Spleen (tissue), 11 donors: ENCODE data around the gene TNRC6A. TPM values are rescaled to one million over a fixed set of nuclear protein-coding genes. Genes with fewer than 3 reads are reported as not detected.

ENCODE experiments used
- DNase-seq: peaks from one replicate; pipeline ENCODE4 v3.0.0-alpha.2; 2020
- H3K27ac ChIP-seq, 8 donors: fragments of 200-600 bp; sonication (generic) in 7 of 8; 1 replicate in 4 of 8; 2 replicates in 4 of 8; pipeline versions ENCODE4 v1.5.0 to v1.8.0; 2016 to 2021; ENCODE audit warnings: inconsistent platforms in 4 of 8, mild to moderate bottlenecking in 4 of 8, moderate library complexity in 1 of 8
- H3K27me3 ChIP-seq, 7 donors: fragments of 200-600 bp; sonication (generic) in 6 of 7; replicated peaks in 1 of 7; 1 replicate in 4 of 7; 2 replicates in 3 of 7; pipeline versions ENCODE4 v1.5.0 to v1.8.0; 2016 to 2021; ENCODE audit warnings: inconsistent platforms in 3 of 7, mild to moderate bottlenecking in 1 of 7
- H3K36me3 ChIP-seq, 6 donors: fragments of 200-600 bp; sonication (generic) in 5 of 6; 1 replicate in 4 of 6; 2 replicates in 2 of 6; pipeline versions ENCODE4 v1.5.0 to v1.8.0; 2016 to 2021; ENCODE audit warnings: inconsistent platforms in 2 of 6
- H3K4me1 ChIP-seq, 6 donors: fragments of 200-600 bp; sonication (generic) in 5 of 6; 1 replicate in 3 of 6; 2 replicates in 3 of 6; pipeline versions ENCODE4 v1.5.0 to v1.8.0; 2016 to 2021; ENCODE audit warnings: inconsistent platforms in 3 of 6
- H3K4me3 ChIP-seq, 8 donors: fragments of 200-600 bp; sonication (generic) in 7 of 8; 1 replicate in 4 of 8; 2 replicates in 4 of 8; pipeline versions ENCODE4 v1.5.0 to v1.8.0; 2016 to 2021; ENCODE audit warnings: inconsistent platforms in 4 of 8, mild to moderate bottlenecking in 4 of 8, moderate library complexity in 2 of 8
- H3K9me3 ChIP-seq, 8 donors: fragments of 200-600 bp; sonication (generic) in 7 of 8; 1 replicate in 4 of 8; 2 replicates in 4 of 8; pipeline versions ENCODE4 v1.5.0 to v1.8.0; 2016 to 2021; ENCODE audit warnings: inconsistent platforms in 4 of 8
- CTCF ChIP-seq, 11 experiments: fragments of 200-600 bp in 7 of 11; fragments of 450-650 bp in 4 of 11; sonication (generic) in 4 of 11; IDR thresholded peaks in 8 of 11; conservative IDR thresholded peaks in 3 of 11; 1 replicate in 7 of 11; 2 replicates in 4 of 11; pipeline versions ENCODE4 v1.4.0 to v1.8.0; 2016 to 2021; ENCODE audit warnings: antibody characterized with exemption in 11 of 11, inconsistent platforms in 4 of 11, mild to moderate bottlenecking in 1 of 11
- POLR2A ChIP-seq, 3 donors: fragments of 450-650 bp; IDR thresholded peaks; one replicate each; pipeline ENCODE4 v1.5.1; 2017; ENCODE audit warnings: antibody characterized with exemption in 3 of 3, mild to moderate bottlenecking in 1 of 3
- POLR2AphosphoS5 ChIP-seq, 3 donors: sonication (generic); formaldehyde crosslinking; IDR thresholded peaks; one replicate each; pipeline ENCODE4 v1.5.1; 2017; ENCODE audit warnings: antibody characterized with exemption in 3 of 3
- WGBS, 5 donors: extraction: QIAGEN DNeasy Blood & Tissue Kit in 3 of 5; methylation state at CpG; one replicate each; pipeline versions ENCODE4 v1.1.5 to v1.1.7; 2013 to 2018; 5-methylcytosine and 5-hydroxymethylcytosine counted together
- intact Hi-C: fragments of 100-400 bp; cut with DNase I; formaldehyde crosslinking; loops from one replicate; pipeline ENCODE4 v1.15.0; 2023; ENCODE audit warnings: low total_unique reads
- polyA plus RNA-seq, 3 donors: library from polyadenylated mRNA; stranded (reverse); fragments of 200-250 nt; gene quantifications; one replicate each; pipeline ENCODE4 v1.2.1, GENCODE V29; 2013
- total RNA-seq, 7 donors: library from RNA; depleted of rRNA in 3 of 7; stranded (reverse); fragments of >200 nt in 3 of 7; fragmentation: NEBNext Ultra II Directional in 4 of 7; extraction: Animal tissue kit (Norgen Biotek cat#: 25700) in 4 of 7; gene quantifications; one replicate each; pipeline versions ENCODE4 v1.1.0 to v1.2.1, GENCODE V29; 2016 to 2021
- donor health status: healthy with polysubstance abuse.
- donor health status: DM: no; HTN: no; CAD: no; lungs with moderate emphysema.
- donor health status: DM: no; HTN: no; CAD: no.
- donor health status: Bipolar disorder and iron deficiency.
- donor health status: healthy.
- donor health status: DM: no; HTN: no; CAD: no.
- donor health status: DM: yes; HTN: yes; CAD: no.

The TNRC6A gene
- total and polyA plus RNA-seq, 10 donors: 6.5 to 67.8 (median 57.3) TPM

GRCh38 chr16:24713379-24713778 is 16.1 kb upstream of the TNRC6A start:
- no peaks in the 10 kb centered on the region for H3K36me3 ChIP-seq
- TF ChIP-seq POLR2A (IDR thresholded peaks at IDR 0.05): no peak
- no peak for TF ChIP-seq POLR2AphosphoS5 (IDR thresholded peaks at IDR 0.05)
- no peak for TF ChIP-seq CTCF (IDR thresholded peaks at IDR 0.05 in 8 of 11, conservative IDR thresholded peaks at IDR 0.05 in 3 of 11)

GRCh38 chr16:24717411-24717810 is 12.0 kb upstream of the TNRC6A start:
- Histone ChIP-seq H3K4me3 (no peak overlapping the region), H3K27ac (no peak overlapping the region), H3K27me3 (peaks cover 0 to 9% (median 0%) of the 10 kb centered on the region in 7 donors), H3K36me3 (no peaks in the 10 kb centered on the region), H3K9me3 (peaks cover 0 to 17% (median 15%) of the 10 kb centered on the region in 8 donors), H3K4me1 (no peaks in the 10 kb centered on the region)
- WGBS, 5 donors: 84 to 93% (median 89%) methylated on average over 6 of the region's 6 CpGs
- DNase-seq: no peak
- intact Hi-C loops: no loop called here
- no peak for TF ChIP-seq POLR2A (IDR thresholded peaks at IDR 0.05)
- TF ChIP-seq CTCF (IDR thresholded peaks at IDR 0.05 in 8 of 11, conservative IDR thresholded peaks at IDR 0.05 in 3 of 11): no peak
- no peak for TF ChIP-seq POLR2AphosphoS5 (IDR thresholded peaks at IDR 0.05)

More at GRCh38 chr16:24713379-24713778, 16.1 kb upstream of the TNRC6A start:
- H3K9me3 ChIP-seq: peaks cover 0 to 17% (median 15%) of the 10 kb centered on the region in 8 donors
- H3K27ac ChIP-seq: no peak overlapping the region
- peaks cover 0 to 6% (median 0%) of the 10 kb centered on the region in 7 donors for H3K27me3 ChIP-seq
- intact Hi-C loops: no loop called here
- no peak overlapping the region for H3K4me3 ChIP-seq
- no peak for DNase-seq
- no peaks in the 10 kb centered on the region for H3K4me1 ChIP-seq

- Histone ChIP-seq H3K27ac (no peak overlapping the region), H3K27me3 (peaks cover 0 to 9% (median 0%) of the 10 kb centered on the region in 7 donors), H3K9me3 (peaks cover 0 to 5% (median 3%) of the 10 kb centered on the region in 8 donors), H3K4me3 (no peak overlapping the region), H3K4me1 (no peaks in the 10 kb centered on the region), H3K36me3 (no peaks in the 10 kb centered on the region)
- DNase-seq: no peak
- intact Hi-C loops: no loop called here
- TF ChIP-seq POLR2A (IDR thresholded peaks at IDR 0.05) (no peak), CTCF (IDR thresholded peaks at IDR 0.05 in 8 of 11, conservative IDR thresholded peaks at IDR 0.05 in 3 of 11) (no peak), POLR2AphosphoS5 (IDR thresholded peaks at IDR 0.05) (no peak)
- WGBS, 5 donors: 89 to 95% (median 94%) methylated on average over 5 to 6 of the region's 6 CpGs
Observed at GRCh38 chr16:24718967-24719521, 10.4 kb upstream of the TNRC6A start.

- no peaks in the 10 kb centered on the region for H3K36me3 ChIP-seq
- H3K9me3 ChIP-seq: no peaks in the 10 kb centered on the region
- no peak overlapping the region for H3K4me3 ChIP-seq
- DNase-seq: no peak
- intact Hi-C loops: no loop called here
- WGBS, 5 donors: 83 to 90% (median 88%) methylated on average over 6 of the region's 6 CpGs
- H3K27ac ChIP-seq: no peak overlapping the region
- no peaks in the 10 kb centered on the region for H3K4me1 ChIP-seq
- H3K27me3 ChIP-seq: peaks cover 0 to 9% (median 0%) of the 10 kb centered on the region in 7 donors
- TF ChIP-seq POLR2A (IDR thresholded peaks at IDR 0.05) (no peak), CTCF (IDR thresholded peaks at IDR 0.05 in 8 of 11, conservative IDR thresholded peaks at IDR 0.05 in 3 of 11) (no peak), POLR2AphosphoS5 (IDR thresholded peaks at IDR 0.05) (no peak)
Observed at GRCh38 chr16:24721830-24722238, 7.6 kb upstream of the TNRC6A start.
